ENCODE results near the gene AUNIP.
"Not testable (repeated sequence)": the region's sequence is repeated elsewhere in the genome, so short reads cannot be mapped to it uniquely, and the experiment has no call there.

The AUNIP gene

GRCh38 chr1:25869909-25870606, 10.8 kb upstream of the AUNIP start:
- DNase-seq = no peak

DNA sequence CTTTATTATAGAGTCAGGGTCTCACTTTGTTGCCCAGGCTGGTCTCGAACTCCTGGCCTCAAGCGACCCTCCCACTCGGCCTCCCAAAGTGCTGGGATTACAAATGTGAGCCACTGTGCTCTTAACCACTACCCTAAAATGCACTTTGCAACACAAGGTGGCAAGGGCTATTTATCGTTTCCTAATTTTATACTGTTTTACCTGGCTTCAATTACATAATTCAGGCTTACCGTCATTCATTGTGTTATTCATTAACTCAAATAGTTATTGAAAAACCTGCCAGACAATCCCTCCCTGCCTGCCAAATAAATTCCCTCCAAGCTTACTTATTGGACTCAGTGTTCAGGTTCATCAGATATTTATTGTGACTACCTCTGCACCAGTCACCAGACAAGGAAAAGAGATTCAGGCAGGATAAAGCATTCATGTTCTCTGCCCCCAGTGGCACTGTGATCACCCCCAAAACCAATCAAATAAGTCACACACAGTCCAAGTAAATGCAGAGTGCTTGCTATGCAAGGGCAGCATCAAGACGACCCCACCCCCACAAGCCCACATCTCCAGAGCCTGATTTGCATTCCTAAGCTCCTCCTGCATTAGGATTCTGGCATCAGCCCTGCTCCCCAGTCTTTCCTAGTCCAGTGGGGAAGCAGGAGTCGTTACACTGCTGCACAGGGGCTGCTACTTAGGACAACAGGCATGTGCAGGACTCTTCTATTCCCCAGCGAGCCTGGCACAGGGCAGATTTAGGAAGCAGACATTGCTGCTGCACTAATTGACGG, 8.1 kb upstream of the AUNIP start:
- no peak for DNase-seq

DNA sequence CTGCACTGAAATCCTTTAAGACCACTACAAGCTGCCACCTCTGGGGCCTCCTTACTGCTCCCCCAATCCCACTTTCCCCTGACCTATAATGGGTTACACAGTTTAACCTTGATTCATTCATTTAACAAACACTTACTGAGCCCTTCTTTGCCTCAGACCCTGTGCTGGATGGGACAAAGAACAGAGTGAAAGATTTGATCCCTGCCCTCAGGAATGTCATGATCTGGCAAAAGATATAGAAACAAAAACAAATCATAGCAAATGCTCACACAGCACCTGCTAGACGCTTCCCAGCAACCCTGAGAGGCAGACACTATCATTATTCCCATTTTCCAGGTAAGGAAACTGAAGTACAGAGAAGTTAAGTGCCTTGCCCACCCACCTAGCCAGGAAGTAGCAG, 7.0 kb upstream of the AUNIP start:
- no peak for DNase-seq

GRCh38 chr1:25864434-25864833, 5.2 kb upstream of the AUNIP start:
- DNase-seq = no peak

DNA sequence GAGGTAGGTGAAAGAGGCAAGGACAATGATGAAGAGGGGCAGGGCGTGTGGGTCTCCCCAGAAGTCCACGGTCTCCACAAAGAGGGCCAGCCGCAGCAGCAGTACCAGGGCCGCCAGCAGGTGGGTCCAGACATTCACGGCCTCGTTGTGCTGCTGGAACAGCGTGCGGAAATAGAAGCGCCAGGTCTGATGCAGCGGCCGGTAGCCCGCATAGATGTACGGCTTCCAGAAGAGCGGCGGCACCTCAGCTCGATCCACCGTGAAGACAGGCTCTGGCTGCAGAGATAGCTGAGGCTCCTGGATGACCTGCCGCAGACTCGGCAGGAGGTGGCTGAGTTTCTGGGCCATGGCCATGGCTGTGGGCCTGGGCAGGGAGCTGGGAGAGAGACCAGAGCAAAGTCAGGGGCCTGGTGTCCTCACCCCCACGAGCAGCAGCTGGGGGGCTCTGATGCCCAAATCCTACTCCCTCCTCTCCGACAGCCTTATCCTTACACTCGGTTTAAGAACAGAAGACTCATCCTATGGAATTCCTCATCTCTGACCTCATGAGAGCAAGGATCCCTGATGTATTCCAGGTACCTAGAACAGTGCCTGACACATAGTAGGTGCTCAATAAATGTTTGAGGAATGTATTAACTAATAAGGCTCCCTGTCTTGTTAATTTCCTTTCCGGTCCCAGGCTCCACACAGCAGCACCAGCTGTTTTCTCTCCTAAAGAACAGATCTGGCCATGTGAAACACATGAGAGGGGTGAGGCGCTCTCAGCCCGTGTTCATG, 4.4 kb upstream of the AUNIP start:
- DNase-seq = no peak

DNA sequence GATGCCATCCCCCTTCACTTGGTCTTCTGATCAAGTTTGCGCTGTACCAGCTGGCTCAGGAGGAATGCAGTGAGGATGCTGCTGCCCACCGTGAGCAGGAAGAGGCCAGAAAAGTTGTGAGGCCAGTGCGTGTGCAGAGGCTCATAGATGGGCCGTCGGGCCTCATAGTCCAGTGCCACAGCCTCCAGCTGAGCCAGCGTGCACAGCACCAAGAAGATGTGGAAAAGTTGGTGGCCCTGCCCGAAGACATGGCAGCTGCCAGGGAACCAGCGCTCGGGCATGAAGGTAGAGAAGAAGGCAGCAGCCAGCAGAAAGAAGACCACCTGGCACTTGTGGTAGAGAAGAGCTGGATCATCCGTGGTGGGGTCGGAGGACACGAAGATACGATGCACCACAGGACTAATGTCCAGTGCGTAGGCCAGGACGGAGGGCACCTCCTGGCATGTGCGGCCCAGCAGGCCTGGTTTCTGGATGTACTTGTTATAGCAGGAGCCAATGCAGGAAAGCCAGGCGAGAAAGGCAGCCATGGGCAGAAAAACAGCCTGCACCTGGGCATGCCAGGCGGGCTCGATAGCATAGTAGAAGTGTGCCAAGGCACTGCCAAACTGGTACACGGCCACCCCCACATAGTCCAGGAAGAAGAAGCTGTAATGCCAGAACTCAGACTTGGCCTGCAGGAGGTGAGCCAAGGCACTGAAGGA, 3.7 kb upstream of the AUNIP start:
- DNase-seq = no peak

GRCh38 chr1:25861316-25862286, 2.3 kb upstream of the AUNIP start:
- no peak for DNase-seq

DNA sequence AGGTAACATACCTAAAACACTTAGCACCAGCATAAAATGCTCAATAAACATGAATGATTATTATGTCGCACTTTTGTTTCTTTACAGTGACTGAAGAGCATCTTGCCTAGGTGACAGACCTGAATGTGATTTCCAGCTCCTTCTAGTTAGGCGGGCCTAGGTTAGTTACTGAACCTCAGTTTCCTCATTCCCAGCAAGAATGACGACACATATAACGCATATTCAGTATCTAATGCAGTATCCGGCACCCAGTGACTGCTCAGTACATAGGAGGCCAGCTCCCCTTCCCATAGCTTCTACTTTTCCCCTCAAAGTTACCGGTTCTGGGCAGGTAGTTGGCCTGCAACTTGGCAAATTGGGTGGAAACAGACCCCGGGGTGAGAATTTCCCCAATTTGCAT, 763 bp downstream of the AUNIP start:
- no peak for DNase-seq

GRCh38 chr1:25856856-25857255, 2.4 kb downstream of the AUNIP start:
- DNase-seq = no peak

- DNase-seq = no peak
These were observed 4.7 kb downstream of the AUNIP start for GRCh38 chr1:25854554-25854953.

DNA sequence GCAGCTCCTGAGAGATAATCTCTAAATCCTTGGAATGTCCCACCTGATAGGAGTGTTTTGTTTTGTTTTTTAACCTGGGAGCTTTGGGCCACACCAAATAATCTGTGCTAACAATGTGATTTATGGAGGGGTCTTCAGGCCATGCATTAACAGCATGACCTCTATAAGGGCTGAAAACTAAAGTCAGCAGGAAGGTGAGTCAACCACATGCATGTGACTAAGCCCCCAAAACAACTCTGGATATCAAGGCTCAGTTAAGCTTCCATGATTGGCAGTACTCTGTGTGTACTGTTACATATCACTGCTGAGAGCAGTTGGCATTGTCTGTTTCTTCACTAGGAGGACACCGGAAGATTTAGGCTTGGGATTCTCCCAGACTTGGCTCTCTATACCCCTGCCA, 10.7 kb downstream of the AUNIP start:
- no peak for DNase-seq

- DNase-seq = no peak
These were observed 11.3 kb downstream of the AUNIP start for GRCh38 chr1:25847929-25848328.

DNA sequence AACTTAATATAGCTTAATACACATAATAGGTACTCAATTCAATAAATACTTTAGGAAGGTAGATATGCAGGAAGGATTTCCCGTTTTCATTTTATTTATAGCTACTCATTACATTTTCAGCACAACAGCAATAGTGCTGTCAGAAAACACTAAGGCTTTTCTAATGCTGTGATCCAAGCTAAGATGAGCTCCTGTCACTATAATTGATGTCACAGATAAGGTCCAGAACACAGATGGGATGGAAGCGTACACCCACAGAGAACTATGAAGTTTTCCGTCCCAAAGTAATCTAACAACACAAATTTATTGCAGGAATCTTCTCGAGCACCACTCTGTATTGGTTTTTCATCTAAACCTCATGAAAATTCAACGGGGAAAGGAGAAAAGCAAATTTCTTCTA, 13.6 kb downstream of the AUNIP start:
- no peak for DNase-seq

- DNase-seq = no peak
These were observed 14.5 kb downstream of the AUNIP start for GRCh38 chr1:25844536-25845337.

- DNase-seq = no peak
These were observed 15.8 kb downstream of the AUNIP start for GRCh38 chr1:25843483-25843882.

DNA sequence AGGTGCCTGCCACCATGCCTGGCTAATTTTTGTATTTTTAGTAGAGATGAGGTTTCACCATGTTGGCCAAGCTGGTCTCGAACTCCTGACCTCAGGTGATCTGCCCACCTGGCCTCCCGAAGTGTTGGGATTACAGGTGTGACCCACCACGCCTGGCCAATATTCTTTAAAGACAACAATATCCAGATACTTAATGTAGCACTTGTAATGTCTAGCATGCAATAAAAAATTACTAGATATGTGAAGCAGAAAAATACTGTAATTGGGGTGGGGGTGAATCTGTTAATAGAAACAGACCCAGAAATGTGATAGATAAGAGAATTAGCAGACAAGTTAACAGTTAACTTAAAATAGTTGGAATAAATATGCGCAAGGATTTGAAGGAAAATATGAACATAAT, 19.4 kb downstream of the AUNIP start:
- DNase-seq = not testable (repeated sequence)

GRCh38 chr1:25837262-25837875, 21.9 kb downstream of the AUNIP start:
- DNase-seq = no peak

DNA sequence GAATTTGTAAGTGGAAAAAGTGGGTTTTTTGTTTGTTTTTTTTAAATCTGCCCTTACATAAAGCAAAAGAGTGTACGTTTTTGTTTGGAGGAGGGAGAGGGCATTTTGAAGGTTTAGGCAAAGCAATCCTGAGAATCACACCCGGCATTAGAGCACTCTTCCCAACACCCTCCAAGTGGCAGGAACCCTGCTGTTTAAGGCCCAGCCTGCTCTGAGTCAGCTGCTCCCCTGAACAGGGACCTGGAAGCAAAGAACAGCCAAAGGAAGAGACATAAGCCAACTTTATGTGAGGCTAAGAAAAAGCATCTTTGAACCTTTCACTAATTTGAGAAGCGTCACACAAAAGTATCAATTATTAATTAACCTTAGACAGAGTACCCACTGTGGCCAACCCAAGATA, 22.6 kb downstream of the AUNIP start:
- DNase-seq = no peak

GRCh38 chr1:25834894-25835293, 24.4 kb downstream of the AUNIP start:
- DNase-seq = no peak

All from anterior cingulate cortex (tissue), 58 donors.